GM15510 (cell line): ENCODE data around the gene SNX8.

Source experiments
- POLR2A ChIP-seq: IDR thresholded peaks from 3 replicates; pipeline ENCODE4 v1.6.1; 2011; ENCODE audit warnings: borderline replicate concordance; ENCODE audit not compliant: insufficient read length; ENCODE audit errors: extremely low read depth

The SNX8 gene

GRCh38 chr7:2350055-2350454 lies 35.8 kb upstream of the SNX8 start:
- no peak for TF ChIP-seq POLR2A

GRCh38 chr7:2336626-2337299 lies 22.5 kb upstream of the SNX8 start:
- TF ChIP-seq POLR2A = no peak

- TF ChIP-seq POLR2A = no peak
Measured at GRCh38 chr7:2331707-2332106, 17.5 kb upstream of the SNX8 start.

DNA sequence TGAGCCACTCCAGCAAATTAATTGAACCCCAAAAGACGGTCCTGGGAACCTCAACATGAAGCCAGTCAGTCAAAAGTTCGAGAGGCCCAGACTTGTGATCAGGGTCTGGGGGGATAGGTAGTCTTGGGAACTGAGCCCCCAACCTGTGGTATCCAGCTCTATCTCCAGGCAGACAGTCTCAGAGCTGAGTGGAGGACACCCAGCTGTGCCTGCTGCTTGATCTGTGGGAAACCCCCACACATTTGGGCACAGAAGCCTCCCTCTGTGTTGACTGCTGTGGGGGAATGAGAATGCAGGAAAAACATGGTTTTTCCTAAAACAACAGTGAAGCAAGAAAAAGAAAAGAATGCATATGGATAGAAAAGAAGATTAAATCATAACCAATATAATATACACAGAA lies 16.3 kb upstream of the SNX8 start:
- TF ChIP-seq POLR2A = no peak

- no peak for TF ChIP-seq POLR2A
Measured at GRCh38 chr7:2326951-2327350, 12.7 kb upstream of the SNX8 start.

- TF ChIP-seq POLR2A = no peak
Measured at GRCh38 chr7:2325162-2325561, 10.9 kb upstream of the SNX8 start.

- no peak for TF ChIP-seq POLR2A
Measured at GRCh38 chr7:2321020-2321419, 6.8 kb upstream of the SNX8 start.

GRCh38 chr7:2317556-2318293 lies 3.5 kb upstream of the SNX8 start:
- no peak for TF ChIP-seq POLR2A

DNA sequence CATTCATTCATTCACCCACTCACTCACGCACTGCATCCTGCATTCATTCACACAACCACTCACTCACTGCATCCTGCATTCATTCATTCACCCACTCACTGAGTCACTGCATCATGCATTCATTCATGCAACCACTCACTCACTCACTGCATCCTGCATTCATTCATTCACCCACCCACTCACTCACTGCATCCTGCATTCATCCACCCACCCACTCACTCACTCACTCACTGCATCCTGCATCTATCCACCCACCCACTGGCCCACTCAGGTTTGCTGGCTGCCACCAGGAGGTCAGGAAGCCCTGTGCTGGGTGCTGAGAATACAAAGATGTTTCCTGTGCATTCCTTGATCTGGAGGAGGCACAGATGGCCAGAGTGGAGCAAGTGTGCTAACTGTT lies 2.3 kb upstream of the SNX8 start:
- TF ChIP-seq POLR2A = no peak

- TF ChIP-seq POLR2A = no peak
Measured at GRCh38 chr7:2315787-2316186, 1.5 kb upstream of the SNX8 start.

DNA sequence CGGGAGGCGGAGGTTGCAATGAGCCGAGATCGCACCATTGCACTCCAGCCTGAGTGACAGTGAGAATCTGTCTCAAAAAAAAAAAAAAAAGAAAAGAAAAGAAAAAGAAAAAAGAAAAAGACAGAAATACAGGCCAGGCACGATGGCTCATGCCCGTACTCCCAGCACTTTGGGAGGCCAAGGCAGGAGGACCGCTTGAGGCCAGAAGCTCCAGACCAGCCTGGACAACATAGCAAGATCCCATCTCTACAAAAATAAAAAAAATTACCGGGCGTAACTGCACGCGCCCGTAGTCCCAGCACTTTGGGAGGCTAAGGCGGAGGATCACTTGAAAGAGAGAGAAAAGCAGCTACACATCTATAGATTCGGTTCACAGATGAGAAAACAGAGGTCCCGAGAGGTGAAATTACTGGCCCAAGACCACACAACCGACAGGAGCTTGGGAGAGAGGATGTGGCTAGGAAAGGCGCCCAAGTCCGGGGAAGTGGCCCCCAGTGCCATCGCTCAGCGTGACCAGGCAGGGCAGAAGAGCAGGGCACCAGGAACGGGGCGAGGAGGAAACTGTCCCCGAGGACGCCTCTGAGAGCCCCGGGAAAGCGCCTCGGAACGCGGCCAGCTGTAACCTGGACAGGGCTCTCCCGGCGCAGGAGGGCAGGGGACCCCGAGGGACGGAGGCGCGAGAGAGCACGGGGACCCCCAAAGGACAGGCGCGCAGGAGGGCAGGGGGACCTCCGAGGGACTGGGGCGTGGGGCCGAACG lies 612 bp downstream of the SNX8 start:
- no peak for TF ChIP-seq POLR2A

GRCh38 chr7:2312267-2312929 lies 1.8 kb downstream of the SNX8 start:
- peak; percentile 19 for TF ChIP-seq POLR2A

DNA sequence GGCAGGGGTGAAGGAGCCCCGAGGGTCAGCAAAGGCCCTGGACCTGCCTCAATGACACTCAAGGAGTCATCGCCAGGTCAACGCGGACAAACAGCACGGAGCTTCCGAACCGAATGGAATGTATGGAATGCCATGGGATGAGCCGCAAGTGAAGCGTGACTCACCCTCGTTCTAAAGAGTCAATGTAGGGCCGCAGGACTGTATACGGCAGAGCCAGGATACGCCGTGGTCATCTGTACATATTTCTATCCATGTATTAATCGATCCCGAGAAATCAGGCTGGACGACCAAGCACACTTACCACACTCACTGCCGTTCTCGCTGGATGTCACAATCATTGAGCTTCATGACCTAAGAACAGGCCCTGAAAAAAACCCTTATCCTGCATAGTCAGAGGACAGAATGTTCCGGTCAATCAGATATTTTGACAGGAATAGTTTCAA lies 4.3 kb downstream of the SNX8 start:
- TF ChIP-seq POLR2A = no peak

DNA sequence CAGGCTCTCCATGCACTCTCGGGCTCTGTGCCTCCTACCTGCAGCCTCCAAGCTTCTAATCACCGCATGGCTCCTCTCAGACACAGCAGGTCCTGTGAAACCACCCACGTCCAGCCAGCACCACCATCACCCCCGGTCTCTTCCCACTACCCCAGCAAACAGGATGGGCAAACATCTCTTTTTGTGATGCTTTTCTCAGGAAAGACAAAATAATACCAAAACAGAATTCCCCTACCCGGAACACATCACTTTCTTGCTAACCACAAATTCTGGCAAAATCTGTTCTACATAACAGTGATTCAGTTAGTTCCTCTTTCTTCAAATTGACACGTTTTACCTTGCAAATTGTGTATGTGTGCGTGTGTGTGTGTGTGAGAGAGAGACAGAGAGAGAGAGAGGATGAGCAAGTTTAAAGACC lies 6.5 kb downstream of the SNX8 start:
- peak; percentile 11 for TF ChIP-seq POLR2A

GRCh38 chr7:2306688-2307087 lies 7.6 kb downstream of the SNX8 start:
- TF ChIP-seq POLR2A = no peak
